Fibroblast of skin of back (primary cell): ENCODE results near the gene SLC5A1. TPM values are rescaled to one million over a fixed set of nuclear protein-coding genes. Genes with fewer than 3 reads are reported as not detected.

Source experiments
- DNase-seq: peaks from one replicate; pipeline ENCODE4 v3.0.0-alpha.2; 2013
- polyA plus RNA-seq, 2 experiments: library from polyadenylated mRNA; unstranded; fragments of 120-200 nt; gene quantifications; one replicate each; pipeline ENCODE4 v1.2.1, GENCODE V29; 2013; ENCODE audit not compliant: insufficient read length in 2 of 2

SLC5A1 gene
- 0.07 TPM for polyA plus RNA-seq (2013, experiment 1 of 2; ENCODE audit: insufficient read length)
- not detected for polyA plus RNA-seq (2013, experiment 2 of 2; ENCODE audit: insufficient read length)

GRCh38 chr22:32042924-32043323, at the start of gene SLC5A1:
TSS of gene SLC5A1 (plus strand) at chr22:32043261. CDS start at chr22:32043282, 21 bp downstream.
- no peak for DNase-seq

- DNase-seq, result no peak
These were observed 48.0 kb upstream of the SLC5A1 start for GRCh38 chr22:31995046-31995445.

GRCh38 chr22:31995807-31996206, 47.3 kb upstream of the SLC5A1 start:
- DNase-seq, result no peak

GRCh38 chr22:31998784-31999385, 44.2 kb upstream of the SLC5A1 start:
- no peak for DNase-seq

- no peak for DNase-seq
These were observed 42.9 kb upstream of the SLC5A1 start for GRCh38 chr22:32000181-32000580.

- peak; percentile 22 for DNase-seq
These were observed 37.6 kb upstream of the SLC5A1 start for GRCh38 chr22:32005453-32005852.

- no peak for DNase-seq
These were observed 29.9 kb upstream of the SLC5A1 start for GRCh38 chr22:32013200-32013599.

GRCh38 chr22:32016081-32016480, 27.0 kb upstream of the SLC5A1 start:
- DNase-seq, result no peak

- DNase-seq, result peak; percentile 27
These were observed 25.0 kb upstream of the SLC5A1 start for GRCh38 chr22:32018056-32018455.

- DNase-seq, result peak; percentile 88
These were observed 22.9 kb upstream of the SLC5A1 start for GRCh38 chr22:32020117-32020516.

GRCh38 chr22:32021716-32022115, 21.3 kb upstream of the SLC5A1 start:
- no peak for DNase-seq

- DNase-seq, result no peak
These were observed 19.7 kb upstream of the SLC5A1 start for GRCh38 chr22:32023251-32023827.

- peak; percentile 1 for DNase-seq
These were observed 18.3 kb upstream of the SLC5A1 start for GRCh38 chr22:32024796-32025195.

- no peak for DNase-seq
These were observed 12.4 kb upstream of the SLC5A1 start for GRCh38 chr22:32030518-32031247.

GRCh38 chr22:32031466-32031865, 11.6 kb upstream of the SLC5A1 start:
- DNase-seq, result no peak

GRCh38 chr22:32034275-32034674, 8.8 kb upstream of the SLC5A1 start:
- DNase-seq, result no peak

- DNase-seq, result no peak
These were observed 5.8 kb upstream of the SLC5A1 start for GRCh38 chr22:32037236-32037635.

GRCh38 chr22:32040324-32040904, 2.6 kb upstream of the SLC5A1 start:
- DNase-seq, result no peak

- DNase-seq, result no peak
These were observed 330 bp downstream of the SLC5A1 start for GRCh38 chr22:32043391-32043790.

- no peak for DNase-seq
These were observed 1.4 kb downstream of the SLC5A1 start for GRCh38 chr22:32044477-32044876.

- no peak for DNase-seq
These were observed 1.9 kb downstream of the SLC5A1 start for GRCh38 chr22:32044913-32045312.

GRCh38 chr22:32048069-32048468, 5.0 kb downstream of the SLC5A1 start:
- no peak for DNase-seq
